Hematopoietic multipotent progenitor cell treated with erythropoietin and hydrocortisone succinate and interleukin-3 and kit ligand, for 6 days (in vitro differentiated cells): ENCODE measurements around the gene WSB1.

Experiments
- DNase-seq: peaks from one replicate; pipeline ENCODE4 v3.0.0-alpha.2; 2015

Gene WSB1

DNA sequence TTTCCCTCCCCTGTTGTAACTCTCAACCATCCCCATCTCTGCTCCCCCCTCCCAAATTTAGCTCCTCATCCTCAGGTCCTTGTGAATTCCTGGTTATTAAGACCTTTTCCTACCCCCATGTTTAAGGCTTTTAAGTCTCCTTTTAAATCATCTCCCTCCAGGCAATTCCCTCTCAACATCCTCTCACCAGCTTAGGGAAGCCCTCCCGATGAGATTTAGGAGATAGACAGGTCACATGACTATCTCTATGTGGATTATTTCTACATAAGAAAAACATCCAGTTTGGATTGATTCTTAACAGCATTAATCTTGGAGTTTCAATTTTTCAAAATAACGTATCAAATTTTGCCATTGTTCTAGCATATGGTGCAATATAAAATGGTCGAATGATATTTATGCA lies 12.5 kb upstream of the WSB1 start:
- no peak for DNase-seq

DNA sequence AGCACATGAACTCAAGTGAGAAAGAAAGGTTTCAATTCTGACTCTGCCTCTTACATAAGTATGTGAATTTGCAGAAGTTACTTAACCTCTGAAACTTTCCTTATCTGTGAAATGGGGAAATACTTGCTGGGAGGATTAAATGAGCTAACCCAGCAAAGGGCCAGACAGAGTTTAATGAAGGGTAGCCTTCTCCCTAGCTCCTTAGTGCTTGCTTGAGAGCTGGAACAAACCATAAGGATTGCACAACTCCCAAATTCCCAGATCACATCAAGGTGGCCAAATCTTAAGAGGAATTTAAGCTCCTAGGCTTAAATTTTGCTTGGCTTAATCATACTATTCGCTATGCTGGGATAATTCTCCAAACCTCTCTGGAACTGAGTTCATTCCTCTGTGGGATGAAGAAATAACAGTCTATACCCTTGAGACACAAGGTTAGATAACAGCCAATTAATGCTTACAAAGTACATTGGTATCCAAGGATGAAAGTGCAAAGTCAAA lies 11.8 kb upstream of the WSB1 start:
- DNase-seq: peak; percentile 51

DNA sequence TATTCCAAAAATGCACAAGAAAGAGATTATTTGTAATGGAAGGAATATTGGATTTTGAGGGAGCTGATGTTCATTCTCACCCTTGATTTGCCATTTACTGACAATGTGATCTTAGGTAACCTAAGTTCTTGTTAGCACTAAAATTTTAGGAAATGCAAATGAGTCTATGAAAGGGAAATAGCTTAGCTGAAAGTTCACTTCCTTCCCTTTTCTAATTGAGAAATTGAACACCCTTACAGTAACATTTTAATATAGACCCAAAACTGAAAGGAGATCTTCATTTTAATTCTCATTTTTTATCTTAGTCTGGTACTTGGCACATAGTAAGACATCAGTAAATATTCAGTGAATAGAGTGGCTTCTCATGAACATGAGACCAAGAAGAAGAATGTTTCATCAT lies 10.9 kb upstream of the WSB1 start:
- no peak for DNase-seq

DNA sequence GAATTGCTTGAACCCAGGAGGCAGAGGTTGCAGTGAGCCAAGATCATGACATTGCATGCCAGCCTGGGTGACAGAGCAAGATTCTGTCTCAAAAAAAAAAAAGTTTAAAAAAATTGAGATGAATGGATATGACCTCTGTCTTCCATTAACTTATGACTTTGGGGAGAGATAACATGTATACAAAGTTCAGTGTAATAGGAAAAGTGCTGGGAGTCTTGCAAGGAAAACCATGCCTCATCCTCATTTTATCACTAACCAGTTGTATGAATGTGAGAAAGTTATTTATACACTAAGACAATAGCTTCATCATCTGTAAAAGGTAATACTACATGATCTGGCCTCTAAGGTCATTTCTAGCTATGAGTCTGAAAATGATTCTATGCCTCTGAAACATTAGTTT lies 10.2 kb upstream of the WSB1 start:
- no peak for DNase-seq

DNA sequence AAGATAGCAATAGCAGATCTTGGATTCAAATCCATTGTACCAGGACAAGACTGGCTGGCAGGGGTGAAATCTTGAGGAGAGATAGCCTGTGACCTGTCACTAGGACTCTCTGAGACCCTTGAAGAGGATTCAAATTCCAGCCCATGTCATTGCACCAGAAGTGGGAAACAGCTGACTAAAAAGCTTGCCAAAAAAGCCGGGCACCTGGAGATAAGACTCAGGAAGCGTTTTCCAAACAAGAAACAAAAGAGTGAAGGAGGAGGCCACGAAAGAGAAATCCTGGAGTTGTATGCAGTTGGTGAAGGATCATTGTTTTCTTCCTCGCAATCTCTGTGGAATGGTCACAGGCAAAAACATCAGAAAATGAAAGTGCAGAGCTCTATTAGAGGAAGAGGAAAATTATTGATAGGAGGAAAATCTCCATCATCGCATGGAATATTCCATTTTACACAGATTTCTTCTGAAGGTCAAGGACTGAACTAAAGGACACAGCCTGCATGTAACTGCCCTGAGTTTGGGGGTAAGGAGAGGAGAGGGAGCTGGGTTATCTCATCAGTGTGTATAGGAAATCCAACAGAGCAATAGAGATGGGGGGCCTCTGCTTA lies 9.0 kb upstream of the WSB1 start:
- DNase-seq: no peak

DNA sequence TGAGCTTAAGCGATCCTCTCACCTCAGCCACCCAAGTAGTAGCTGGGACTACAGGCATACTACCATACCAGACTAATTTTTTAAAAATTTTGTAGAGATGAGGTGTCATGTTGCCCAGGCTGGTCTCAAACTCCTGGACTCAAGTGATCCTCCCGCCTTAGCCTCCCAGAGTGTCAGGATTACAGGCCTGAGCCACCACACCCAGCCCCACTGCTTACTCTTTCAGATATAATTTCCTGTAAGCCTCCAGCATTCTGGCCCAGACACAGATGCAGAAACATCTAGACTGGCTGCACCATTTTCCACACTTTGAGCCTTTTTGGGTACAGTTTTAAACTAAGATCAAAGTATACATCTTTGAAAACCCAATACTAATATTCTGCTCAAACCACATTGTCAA lies 8.4 kb upstream of the WSB1 start:
- DNase-seq: no peak

DNA sequence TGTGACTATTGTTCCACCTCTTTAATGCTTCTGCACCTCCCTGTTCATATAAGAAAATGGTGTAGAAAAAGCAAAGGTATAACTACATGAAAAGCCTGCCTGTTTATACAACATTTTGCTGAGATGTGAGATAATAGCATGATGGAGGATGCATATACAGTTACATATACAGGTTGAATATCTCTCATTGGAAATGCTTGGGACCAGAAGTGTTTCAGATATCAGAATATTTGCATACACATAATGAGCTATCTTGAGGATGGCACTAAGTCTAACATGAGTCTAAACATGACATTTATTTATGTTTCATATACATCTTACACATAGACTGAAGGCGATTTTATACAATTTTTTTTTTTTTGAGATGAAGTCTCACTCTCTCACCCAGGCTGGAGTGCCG lies 5.7 kb upstream of the WSB1 start:
- no peak for DNase-seq

DNA sequence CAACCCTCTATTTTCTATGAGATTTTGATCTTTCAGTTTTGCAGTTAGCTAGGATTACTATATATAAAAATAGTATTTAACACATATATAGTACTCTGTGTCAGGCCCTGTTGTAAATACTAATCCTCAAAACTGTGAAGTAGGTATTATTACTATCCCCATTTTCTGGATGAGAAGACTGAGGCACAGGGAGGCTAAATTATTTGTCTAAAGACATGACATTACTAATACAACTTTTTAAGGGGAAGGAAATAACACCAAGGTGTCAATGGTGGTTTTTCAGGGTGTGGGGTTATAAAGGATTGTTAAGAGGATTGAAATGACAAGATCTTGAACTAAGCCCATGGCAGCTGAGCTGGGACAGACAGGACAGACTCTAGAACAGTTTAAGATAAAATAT lies 4.1 kb upstream of the WSB1 start:
- no peak for DNase-seq

DNA sequence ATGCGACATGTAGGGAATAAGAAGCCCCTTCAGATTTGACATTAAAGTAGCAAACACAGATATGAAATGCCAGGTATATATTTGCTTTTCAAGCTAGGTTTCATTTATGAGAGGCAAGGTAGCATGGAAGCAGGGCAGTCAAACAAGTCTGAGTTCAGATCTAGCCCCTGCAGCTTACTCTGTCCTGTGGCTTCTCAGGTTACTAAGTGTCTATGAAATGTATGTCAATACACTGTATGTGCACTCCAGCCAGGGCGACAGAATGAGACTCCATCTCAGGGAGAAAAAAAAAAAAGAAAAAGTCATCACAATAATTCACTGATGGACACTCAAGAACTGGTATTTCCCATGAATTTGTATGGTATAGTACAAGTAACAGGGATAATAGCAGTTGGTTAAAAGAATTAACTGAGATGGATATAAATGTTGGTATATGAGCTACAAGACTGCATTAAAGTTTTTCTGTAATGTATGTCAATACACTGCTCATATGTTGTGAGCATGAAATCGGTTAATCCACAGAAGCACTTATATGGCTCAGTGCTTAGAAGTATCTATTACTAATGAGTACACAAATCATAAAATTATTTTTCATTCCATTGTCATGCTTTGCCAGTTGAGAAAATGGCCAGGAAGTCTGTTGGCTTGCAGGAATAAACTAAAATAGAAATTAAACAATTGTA lies 2.9 kb upstream of the WSB1 start:
- no peak for DNase-seq

DNA sequence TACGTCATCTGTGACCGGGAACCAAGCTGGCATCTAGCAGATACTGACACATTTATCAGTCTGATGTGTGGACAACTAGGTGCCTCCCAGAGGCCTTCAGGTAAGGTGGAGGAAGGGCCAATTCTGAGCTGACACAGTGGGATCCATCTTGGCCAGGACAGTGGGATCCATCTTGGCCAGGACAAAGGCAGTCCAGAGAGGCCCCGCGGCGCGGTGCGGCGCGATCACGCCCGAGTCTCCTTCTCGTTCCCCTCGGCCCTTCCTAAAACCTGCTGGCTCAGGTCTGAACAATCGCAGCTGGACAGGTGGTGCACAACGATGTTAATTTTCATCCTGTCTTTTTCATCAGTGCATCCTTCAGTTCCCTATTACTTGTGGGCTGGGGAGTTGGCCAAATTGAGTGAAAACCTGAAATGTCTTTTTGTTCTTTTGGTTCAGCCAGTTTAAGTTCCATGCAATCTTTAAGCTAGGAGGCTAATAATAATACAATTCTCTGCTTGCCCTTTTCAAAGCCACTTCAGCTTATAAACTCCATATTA lies 486 bp upstream of the WSB1 start:
- DNase-seq: no peak

DNA sequence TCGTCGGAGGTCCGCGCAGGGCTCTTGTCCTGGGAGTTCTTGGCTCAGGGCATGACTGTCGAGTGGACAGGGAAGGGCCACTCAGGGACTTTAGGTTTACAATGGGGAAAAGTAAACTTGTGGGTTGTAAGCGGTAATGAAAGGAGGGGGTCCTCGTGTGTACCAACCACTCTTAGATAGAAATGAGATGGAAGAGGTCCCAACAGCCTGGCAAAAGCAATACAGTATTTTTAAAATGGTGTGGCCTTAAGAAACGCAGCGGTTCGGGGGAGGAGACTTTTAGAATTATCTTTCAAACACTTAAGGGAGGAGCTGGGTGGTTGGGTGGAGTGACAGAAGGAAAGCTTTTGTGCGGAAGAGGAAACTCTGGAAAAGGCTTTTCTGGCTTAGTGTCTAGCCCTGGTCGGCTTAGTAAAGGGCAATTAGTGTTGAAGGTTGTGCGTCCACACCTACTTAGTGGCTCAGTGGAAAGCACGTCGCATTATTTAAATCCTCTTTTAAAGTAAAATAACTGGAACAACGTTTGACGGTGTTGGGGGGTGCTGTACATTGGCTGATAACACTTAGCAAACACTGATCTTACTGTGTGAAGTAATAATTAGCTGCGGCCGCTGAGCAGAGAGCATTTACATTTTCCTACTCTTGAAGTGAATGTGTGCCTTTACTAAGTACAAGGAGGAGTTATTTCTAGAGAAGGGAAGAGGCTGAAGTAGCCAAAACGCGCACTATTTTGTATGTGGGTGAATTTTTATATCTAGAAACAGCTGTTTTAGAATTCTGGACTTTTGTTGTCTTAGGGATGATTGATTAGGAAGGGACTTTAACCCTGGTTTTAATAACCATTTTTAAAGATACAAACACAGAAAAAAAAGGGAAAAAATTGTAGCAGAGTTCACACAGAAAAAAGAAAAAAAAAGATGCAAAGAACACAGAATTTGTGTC lies 1.0 kb downstream of the WSB1 start:
- DNase-seq: peak; percentile 97

DNA sequence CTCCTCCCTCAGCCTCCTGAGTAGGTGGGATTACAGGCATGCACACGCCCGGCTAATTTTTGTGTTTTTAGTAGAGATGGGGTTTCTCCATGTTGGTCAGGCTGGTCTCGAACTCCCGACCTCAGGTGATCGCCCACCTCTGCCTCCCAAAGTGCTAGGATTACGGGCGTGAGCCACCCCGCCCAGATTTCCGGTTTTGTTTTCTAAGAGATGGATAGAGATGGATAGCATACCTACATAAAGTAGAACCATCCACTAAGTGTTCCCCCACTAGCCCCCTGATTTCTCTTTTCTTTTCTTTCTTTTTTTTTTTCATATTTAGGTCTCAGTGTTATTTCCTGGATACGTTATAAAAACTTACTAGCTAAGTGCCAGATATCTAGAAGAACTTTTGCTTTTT lies 2.0 kb downstream of the WSB1 start:
- no peak for DNase-seq

DNA sequence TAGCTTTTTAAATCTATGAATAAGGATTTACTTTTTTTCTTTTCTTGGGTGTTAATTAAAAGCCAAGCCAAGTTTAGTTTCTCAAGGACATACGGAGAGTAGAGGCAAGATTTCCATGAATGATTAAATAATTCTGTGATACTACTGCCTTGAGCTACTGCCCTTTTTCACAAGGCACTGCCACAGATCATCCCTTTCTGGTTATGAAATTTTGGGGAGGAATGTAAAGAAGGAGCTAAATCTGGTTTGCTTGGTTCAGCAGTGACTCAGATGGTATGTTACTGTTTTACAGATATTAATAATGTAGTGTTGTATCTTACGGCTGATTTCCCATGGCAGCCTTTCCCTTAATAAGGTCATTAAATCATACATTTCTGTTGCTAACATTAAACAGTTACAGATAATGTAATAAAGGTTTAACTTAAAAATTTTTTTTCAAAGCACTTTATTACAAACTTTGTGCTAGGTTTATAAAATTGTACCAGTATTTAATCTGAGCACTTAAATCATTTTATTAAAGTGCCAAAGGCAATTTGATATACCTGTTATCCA lies 2.6 kb downstream of the WSB1 start:
- DNase-seq: peak; percentile 18

DNA sequence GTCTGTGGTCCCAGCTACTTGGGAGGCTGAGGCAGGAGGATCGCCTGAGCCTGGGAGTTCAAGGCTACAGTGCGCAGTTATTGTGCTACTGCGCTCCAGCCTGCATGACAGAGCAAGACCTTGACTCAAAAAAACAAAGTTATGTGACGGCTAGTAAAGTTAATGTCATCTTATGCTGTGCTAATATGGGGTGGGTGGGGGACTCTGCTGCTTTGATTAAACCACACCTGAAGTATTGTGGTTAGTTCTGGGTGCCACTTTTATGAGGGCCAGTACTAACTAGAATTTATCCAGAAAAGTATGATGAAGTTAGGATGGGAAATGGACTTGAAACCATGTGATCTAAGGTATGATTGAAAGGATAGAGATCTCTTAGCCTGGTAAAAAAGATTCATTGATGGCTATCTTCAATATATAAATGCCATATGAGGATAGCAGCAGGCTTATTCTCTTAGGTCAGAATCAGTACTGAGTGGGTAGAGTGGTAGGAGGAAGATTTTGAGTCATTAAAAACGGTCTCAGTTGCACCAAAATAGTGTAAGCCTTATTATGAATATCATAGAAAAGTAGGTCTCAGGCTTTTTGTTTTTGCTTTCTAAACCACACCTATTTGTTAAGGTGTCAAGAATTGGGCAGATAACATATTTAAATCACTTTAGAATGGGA lies 5.6 kb downstream of the WSB1 start:
- DNase-seq: no peak

DNA sequence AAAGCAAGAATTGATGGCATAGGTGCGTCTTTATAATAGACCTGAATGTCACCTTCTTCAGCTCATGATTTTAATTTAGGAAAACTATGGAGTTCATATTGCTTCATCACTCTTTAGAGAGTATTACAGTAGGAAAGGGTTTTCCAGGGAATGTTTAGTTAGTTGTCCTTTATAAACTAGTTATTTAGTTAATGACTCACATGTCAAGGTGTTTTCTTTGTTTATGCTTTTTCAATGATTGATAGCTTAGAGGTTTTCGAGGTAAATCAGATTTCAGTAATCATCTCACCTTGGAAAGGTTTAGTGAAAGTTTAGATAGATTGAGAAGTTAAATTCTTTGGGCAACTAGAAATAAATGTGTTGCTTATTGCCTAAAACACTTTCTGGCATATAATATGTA lies 9.8 kb downstream of the WSB1 start:
- no peak for DNase-seq

DNA sequence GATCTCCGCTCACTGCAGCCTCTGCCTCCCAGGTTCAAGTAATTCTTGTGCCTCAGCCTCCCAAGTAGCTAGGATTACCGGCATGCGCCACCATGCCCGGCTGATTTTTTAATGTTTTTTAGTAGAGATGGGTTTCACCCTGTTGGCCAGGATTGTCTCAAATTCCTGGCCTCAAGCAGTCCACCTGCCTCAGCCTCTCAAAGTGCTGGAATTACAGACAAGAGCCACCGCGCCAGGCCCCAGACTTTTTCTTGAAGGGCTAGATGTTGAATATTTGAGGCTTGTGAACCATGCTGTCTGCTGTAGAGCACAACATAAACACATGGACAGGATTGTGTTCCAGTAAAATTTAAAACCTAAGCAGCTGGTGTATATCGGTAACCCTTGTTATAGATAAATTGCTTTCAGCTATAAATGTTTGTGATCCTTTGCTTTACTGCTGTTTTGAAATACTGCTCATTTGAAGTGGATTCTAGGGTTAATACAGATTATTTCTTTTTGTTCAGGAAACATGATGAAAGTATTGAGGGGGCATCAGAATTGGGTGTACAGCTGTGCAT lies 12.4 kb downstream of the WSB1 start:
- DNase-seq: no peak

DNA sequence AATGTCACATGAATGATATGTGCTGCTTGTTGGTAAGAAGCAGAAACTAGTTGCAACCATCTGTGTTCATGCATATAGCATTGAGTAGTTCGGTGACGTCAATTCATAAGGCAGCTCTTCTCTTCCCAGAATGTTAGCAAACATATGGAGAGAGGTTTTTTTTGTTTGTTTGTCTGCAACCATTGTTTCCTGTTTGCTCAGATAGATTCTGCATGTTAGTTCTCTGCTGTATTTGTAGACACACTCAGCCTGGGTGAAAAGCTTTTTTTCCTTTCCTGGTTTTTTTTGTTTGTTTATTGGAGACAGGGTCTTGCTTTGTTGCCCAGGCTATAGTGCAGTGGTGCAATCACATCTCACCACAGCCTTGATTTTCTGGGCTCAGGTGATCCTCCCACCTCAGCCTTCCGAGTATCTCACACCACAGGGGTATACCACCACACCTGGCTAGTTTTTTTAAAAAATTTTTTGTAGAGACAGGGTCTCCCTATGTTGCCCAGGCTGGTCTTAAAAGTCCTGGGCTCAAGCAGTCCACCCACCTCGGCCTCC lies 16.7 kb downstream of the WSB1 start:
- DNase-seq: no peak

DNA sequence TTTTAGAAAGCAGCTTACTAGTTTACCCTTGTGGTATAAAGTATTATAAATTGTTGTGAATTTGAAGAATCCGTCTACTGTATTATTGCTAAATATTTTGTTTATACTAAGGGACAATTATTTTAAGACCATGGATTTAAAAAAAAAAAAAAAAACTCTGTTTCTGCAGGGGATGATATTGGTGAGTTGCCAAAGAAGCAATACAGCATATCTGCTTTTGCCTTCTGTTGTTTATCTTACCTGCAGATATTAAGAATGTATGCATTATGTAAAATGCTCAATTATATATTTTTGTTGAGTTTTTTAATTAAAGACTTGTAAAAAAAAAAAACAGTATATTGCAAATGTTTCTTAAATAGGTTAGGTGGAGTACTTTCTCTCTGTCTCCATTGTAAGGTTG lies 19.4 kb downstream of the WSB1 start:
- peak; percentile 62 for DNase-seq

DNA sequence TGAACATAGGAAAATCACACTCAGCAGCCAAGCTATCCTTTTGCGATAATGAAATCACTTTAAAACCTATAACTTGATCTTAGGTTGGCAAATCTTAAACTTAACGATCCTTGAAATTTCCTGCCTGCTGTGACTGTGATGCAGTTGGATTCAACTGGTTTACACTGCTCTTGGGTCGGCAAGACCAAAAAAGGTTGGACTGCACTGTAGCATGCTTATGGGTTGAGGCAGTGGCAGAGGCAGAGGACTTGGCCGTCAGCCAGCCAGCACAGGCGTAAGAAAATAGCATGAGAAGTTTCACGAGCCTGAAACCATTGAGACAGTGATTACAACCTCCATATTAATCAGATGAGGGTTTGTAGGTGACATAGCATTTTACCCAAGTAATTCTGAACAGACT lies 21.4 kb downstream of the WSB1 start:
- peak; percentile 91 for DNase-seq

DNA sequence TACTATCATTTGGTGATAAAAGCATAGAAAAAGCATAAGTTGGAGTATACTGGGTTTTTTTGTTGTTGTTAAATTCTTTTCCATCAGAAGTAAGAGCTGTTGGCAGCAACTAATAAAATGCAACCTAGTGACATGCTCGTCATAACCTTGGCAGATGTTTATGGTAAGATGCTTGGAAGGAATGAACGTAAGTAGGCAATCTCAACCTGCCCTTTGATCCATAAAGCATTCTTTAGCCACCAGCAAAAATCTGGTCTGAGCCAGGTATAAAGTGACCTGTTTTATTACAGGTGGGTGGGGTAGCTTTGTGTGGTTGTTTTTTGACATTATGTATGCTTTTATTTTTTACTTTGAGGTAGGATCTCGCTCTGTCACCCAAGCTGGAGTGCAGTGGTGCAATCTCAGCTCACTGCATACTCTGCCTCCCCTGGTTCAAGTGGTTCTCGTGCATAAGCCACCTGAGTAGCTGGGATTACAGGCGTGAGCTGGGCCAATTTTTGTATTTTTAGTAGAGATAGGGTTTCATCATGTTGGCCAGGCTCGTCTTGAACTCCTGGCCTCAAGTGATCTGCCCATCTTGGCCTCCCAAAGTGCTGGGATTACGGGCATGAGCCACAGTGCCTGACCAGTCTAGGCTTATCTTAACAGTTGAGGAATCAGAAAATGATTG lies 22.0 kb downstream of the WSB1 start:
- no peak for DNase-seq

DNA sequence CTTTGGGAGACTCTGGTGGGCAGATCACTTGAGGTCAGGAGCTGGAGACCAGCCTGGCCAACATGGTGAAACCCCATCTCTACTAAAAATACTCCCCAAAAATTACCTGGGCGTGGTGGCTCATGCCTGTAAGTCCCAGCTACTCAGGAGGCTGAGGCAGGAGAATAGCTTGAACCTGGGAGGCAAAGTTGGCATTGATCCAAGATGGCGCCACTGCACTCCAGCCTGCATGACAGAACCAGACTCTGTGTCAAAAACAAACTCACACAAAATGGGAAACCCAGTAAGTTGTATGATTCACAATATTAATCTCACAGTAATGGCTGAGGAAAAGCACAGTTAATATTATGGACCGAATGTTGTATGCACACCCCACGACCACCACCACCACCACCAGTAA lies 24.3 kb downstream of the WSB1 start:
- DNase-seq: no peak
